ENCODE data around the gene CHAC1.

GRCh38 chr15:40904552-40905201 lies 48.6 kb upstream of the CHAC1 start:
- TF ChIP-seq CTCF (IDR thresholded peaks at IDR 0.05) = no peak
- TF ChIP-seq RAD21 (conservative IDR thresholded peaks at IDR 0.05 in 1 of 2, IDR thresholded peaks at IDR 0.05 in 1 of 2) = no peak
- TF ChIP-seq ELK1 (IDR thresholded peaks at IDR 0.05; ENCODE audit: low read depth, low read length) = no peak
- no peak for TF ChIP-seq JUN (IDR thresholded peaks at IDR 0.05)
- TF ChIP-seq HOXA7 (CRISPR knock-in tag; IDR thresholded peaks at IDR 0.05) = no peak
- no peak for TF ChIP-seq ZSCAN20 (CRISPR knock-in tag; IDR thresholded peaks at IDR 0.05)
